ENCODE results near the gene CCL17. TPM values are rescaled to one million over a fixed set of nuclear protein-coding genes. Genes with fewer than 3 reads are reported as not detected.
A peak's percentile ranks its signal among the peaks of the same experiment; 100 is the strongest.

The CCL17 gene
- total and polyA plus RNA-seq, 9 of the 15 experiments (the other 6 are each of a cell fraction or from before 2014, with no cell fraction given) = not detected

DNA sequence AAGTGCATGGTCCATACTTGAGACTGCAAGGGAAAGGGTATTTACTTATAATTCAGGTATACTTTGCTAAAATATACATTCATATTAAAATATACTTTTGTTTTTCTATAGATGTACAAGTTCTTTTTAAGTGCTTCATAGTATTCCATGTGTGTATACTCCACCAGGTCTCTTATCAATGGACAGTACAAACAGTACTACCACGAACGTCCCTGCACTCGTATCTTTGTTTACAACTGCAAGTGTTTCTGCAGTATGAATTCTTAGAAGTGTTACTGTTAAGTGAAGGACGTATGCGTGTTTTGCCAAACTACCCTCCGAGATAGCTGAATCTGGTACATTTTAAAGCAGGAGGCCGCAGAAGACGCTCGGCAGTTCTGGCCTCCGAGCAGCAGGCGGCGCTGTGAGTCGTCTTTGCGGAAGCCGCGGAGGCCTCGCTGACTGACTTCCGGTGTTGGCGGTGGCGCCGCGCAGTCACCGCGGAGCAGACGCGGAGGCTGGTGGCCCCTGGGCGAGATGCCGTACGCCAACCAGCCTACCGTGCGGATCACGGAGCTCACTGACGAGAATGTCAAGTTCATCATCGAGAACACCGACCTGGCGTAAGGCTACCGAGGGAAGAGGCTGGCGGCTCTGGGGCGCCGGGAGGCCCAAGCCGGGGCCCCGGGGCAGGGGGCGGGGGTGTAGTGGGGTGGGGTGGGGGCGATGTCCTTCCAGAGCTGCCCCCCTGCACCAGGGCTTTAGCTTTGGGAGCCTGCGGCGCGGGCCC, 57.8 kb downstream of the CCL17 start, which contains the start of gene POLR2C (continued):
- TF ChIP-seq ARHGAP35 (IDR thresholded peaks at IDR 0.05; ENCODE audit: partially characterized antibody) = no peak
- TF ChIP-seq ZNF699 (CRISPR knock-in tag; IDR thresholded peaks at IDR 0.05; ENCODE audit: insufficient replicate concordance) = no peak
- no peak for TF ChIP-seq ATF1 (CRISPR knock-in tag; IDR thresholded peaks at IDR 0.05)
- TF ChIP-seq ATF1 (tag; IDR thresholded peaks at IDR 0.05) = peak; percentile 84
- TF ChIP-seq POLR2B (IDR thresholded peaks at IDR 0.05; ENCODE audit: low read depth, partially characterized antibody) = peak; percentile 97
- TF ChIP-seq PML (IDR thresholded peaks at IDR 0.05; ENCODE audit: low read length) = peak; percentile 85
- no peak for TF ChIP-seq KLF13 (tag; IDR thresholded peaks at IDR 0.05; ENCODE audit: borderline replicate concordance, low read depth)
- no peak; the same call in 1 of the 2 replicates for TF ChIP-seq HEY1 (CRISPR knock-in tag; IDR thresholded peaks at IDR 0.05; ENCODE audit: borderline replicate concordance)
- TF ChIP-seq, protein P1, sequence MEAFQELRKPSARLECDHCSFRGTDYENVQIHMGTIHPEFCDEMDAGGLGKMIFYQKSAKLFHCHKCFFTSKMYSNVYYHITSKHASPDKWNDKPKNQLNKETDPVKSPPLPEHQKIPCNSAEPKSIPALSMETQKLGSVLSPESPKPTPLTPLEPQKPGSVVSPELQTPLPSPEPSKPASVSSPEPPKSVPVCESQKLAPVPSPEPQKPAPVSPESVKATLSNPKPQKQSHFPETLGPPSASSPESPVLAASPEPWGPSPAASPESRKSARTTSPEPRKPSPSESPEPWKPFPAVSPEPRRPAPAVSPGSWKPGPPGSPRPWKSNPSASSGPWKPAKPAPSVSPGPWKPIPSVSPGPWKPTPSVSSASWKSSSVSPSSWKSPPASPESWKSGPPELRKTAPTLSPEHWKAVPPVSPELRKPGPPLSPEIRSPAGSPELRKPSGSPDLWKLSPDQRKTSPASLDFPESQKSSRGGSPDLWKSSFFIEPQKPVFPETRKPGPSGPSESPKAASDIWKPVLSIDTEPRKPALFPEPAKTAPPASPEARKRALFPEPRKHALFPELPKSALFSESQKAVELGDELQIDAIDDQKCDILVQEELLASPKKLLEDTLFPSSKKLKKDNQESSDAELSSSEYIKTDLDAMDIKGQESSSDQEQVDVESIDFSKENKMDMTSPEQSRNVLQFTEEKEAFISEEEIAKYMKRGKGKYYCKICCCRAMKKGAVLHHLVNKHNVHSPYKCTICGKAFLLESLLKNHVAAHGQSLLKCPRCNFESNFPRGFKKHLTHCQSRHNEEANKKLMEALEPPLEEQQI (IDR thresholded peaks at IDR 0.05) = peak; percentile 66
- no peak for TF ChIP-seq SAFB2 (IDR thresholded peaks at IDR 0.05; ENCODE audit: borderline replicate concordance, low read depth, low read length, severe bottlenecking)
- TF ChIP-seq NFE2 (IDR thresholded peaks at IDR 0.05; ENCODE audit: low read depth) = peak; percentile 51; the same call in 1 of the 2 replicates
- TF ChIP-seq SAFB (IDR thresholded peaks at IDR 0.05; ENCODE audit: borderline replicate concordance, low read depth, low read length) = no peak
- TF ChIP-seq RBM39 (optimal IDR thresholded peaks at IDR 0.05; ENCODE audit: low read depth, low read length) = no peak
- no peak for TF ChIP-seq ZFPM2 (CRISPR knock-in tag; IDR thresholded peaks at IDR 0.05)
- TF ChIP-seq ZNF140 (CRISPR knock-in tag; IDR thresholded peaks at IDR 0.05) = no peak
- TF ChIP-seq SMAD3 (CRISPR knock-in tag; conservative IDR thresholded peaks at IDR 0.05) = peak; percentile 45; the same call in 1 of the 2 replicates
- TF ChIP-seq, protein P2, sequence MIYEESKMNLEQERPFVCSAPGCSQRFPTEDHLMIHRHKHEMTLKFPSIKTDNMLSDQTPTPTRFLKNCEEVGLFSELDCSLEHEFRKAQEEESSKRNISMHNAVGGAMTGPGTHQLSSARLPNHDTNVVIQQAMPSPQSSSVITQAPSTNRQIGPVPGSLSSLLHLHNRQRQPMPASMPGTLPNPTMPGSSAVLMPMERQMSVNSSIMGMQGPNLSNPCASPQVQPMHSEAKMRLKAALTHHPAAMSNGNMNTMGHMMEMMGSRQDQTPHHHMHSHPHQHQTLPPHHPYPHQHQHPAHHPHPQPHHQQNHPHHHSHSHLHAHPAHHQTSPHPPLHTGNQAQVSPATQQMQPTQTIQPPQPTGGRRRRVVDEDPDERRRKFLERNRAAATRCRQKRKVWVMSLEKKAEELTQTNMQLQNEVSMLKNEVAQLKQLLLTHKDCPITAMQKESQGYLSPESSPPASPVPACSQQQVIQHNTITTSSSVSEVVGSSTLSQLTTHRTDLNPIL (CRISPR knock-in tag; IDR thresholded peaks at IDR 0.05) = no peak
- no peak for TF ChIP-seq NFXL1 (CRISPR knock-in tag; IDR thresholded peaks at IDR 0.05)
- TF ChIP-seq ZEB2 (IDR thresholded peaks at IDR 0.05) = no peak
- TF ChIP-seq ETV6 (IDR thresholded peaks at IDR 0.05; ENCODE audit: borderline replicate concordance in 1 of 2, low read depth in 2 of 2, low read length in 1 of 2) = no peak
- TF ChIP-seq ETV6 (CRISPR knock-in tag; IDR thresholded peaks at IDR 0.05; ENCODE audit: borderline replicate concordance) = no peak
- TF ChIP-seq ZNF263 (CRISPR knock-in tag; IDR thresholded peaks at IDR 0.05; ENCODE audit: borderline replicate concordance) = peak; percentile 20; the same call in 1 of the 2 replicates
- TF ChIP-seq ZNF23 (CRISPR knock-in tag; IDR thresholded peaks at IDR 0.05) = no peak
- peak; percentile 40 to 69; a peak in 2 of 4 replicates for TF ChIP-seq NONO (IDR thresholded peaks at IDR 0.05; ENCODE audit: low read depth in 2 of 2, low read length in 1 of 2)
- TF ChIP-seq, protein P3, sequence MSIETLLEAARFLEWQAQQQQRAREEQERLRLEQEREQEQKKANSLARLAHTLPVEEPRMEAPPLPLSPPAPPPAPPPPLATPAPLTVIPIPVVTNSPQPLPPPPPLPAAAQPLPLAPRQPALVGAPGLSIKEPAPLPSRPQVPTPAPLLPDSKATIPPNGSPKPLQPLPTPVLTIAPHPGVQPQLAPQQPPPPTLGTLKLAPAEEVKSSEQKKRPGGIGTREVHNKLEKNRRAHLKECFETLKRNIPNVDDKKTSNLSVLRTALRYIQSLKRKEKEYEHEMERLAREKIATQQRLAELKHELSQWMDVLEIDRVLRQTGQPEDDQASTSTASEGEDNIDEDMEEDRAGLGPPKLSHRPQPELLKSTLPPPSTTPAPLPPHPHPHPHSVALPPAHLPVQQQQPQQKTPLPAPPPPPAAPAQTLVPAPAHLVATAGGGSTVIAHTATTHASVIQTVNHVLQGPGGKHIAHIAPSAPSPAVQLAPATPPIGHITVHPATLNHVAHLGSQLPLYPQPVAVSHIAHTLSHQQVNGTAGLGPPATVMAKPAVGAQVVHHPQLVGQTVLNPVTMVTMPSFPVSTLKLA (conservative IDR thresholded peaks at IDR 0.05) = peak; percentile 49 to 78
